Activated CD4-positive, alpha-beta T cell treated with anti-CD3 and anti-CD28 coated beads, Interleukin-2, amount 50 U/mL, for 16 hours (primary cell): Measurements from ENCODE around the gene C16orf87.
"Not testable (repeated sequence)": the region's sequence is repeated elsewhere in the genome, so short reads cannot be mapped to it uniquely, and the experiment has no call there.

Experiments
- DNase-seq: peaks from one replicate; pipeline ENCODE4 v3.0.0-alpha.2; 2020

C16orf87 gene

GRCh38 chr16:46797501-46797900, 33.5 kb downstream of the C16orf87 start:
- DNase-seq = no peak

- DNase-seq = no peak
Measured at GRCh38 chr16:46796764-46797269, 34.2 kb downstream of the C16orf87 start.

GRCh38 chr16:46793841-46794240, 37.1 kb downstream of the C16orf87 start:
- DNase-seq = no peak

DNA sequence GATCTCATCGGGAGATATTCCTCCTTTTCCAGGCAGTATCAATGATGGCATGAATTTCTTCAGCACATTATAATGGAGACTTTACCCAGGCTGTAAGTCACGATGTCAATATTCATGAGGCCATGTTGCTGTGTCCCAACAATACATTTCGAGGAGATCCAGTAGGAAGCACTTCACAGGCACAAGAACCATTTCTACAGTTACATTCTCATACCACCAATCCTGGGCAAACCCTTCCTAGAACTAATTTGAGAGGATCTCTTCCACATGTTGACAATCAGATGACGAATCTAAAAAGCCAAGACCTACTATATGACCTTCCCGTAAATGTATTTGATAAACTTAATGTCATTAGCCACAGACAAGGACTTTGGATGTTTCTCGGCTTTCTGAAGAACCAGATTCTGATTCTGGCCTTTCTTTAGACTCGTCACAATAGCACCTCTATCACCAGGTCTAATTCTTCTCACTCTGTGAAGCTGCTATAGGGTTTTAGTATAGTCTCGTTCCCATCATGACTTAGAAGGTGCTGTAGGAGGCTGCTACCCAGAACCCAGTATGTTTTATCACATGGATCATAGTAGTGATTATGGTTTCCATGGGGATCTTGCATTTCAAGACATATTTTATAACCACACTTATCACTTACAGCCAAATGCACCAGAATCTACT, 40.2 kb downstream of the C16orf87 start:
- DNase-seq = no peak

DNA sequence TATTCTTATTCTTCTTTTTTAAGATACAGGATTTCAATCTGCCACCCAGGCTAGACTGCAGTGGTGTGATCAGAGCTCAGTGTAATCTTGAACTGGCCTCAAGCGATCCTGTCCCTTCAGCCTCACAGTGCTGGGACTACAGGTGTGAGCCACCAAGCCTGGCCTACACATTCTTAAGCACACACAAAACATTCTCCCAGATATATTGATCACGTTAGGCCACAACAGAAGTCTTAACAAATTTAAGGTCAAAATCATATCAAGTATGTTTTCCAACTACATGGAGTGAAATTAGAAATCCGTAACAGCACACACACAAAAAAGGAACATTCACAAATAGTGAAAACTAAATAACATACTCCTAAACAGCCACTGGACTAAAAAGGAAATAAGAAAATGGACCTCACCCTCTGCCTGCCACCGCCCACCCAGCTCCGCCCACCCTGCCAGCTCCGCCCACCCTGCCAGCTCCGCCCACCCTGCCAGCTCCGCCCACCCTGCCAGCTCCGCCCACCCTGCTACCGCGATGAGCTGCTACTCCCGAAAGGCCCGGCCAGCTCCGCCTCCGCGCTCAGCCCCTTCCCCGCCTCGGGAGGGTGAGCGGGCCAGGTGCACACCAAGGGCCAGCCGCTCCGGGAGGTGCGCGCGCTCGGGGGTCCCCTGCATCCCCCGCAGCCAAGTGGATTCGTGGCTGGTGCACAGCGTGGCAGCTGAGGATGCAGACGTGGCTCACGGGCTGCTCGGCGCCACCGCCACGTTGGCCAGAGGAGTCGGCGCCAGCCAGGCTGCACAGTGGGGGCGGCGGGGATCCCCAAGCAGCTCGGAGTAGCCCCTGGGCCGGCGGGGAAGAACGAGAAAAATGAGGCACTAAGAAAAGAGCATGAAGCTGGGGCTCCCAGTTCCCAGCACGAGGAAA, 41.2 kb downstream of the C16orf87 start:
- DNase-seq = peak; percentile 81

DNA sequence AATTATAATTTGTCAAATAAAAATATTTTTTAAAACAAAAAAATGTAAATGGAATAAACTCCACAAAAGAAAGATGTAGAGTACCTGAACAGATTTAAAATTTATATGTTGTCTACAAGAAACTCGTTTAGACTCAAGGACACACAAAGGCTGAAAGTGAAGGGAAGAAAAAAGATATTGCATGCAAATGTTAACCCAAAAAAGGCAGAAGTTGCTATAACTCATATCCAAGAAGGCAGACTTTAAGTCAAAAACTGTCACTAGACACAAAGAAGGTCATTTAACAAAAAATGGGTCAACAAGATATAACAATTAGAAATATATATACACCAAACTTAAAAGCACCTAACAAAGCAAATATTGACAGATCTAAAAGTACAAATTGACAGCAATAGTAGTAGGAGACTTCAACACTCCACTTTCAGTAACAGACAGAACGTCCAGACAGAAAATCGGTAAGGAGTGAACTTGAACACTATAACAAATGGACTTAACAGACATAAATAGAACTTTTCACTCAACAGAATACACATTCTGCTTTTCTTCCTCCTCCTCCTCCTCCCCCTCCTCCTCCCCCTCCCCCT, 42.0 kb downstream of the C16orf87 start:
- no peak for DNase-seq

GRCh38 chr16:46787909-46788308, 43.1 kb downstream of the C16orf87 start:
- no peak for DNase-seq

GRCh38 chr16:46785076-46785845, 45.7 kb downstream of the C16orf87 start:
- DNase-seq = no peak

DNA sequence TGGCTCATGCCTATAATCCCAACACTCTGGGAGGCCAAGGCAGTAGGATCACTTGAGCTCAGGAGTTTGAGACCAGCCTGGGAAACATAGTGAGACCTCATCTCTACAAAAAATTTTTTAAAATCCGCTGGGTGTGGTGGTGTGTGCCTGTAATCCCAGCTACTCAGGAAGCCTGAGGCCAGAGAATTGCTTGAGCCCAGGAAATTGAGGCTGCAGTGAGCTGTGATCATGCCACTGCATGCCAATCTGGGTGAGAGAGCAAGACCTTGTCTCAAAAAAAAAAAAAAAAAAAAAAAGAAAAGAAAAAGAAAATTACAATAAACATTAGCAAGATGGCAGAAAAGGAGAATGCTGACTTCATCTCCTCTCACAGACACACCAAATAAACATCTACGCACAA, 46.4 kb downstream of the C16orf87 start:
- DNase-seq = not testable (repeated sequence)

DNA sequence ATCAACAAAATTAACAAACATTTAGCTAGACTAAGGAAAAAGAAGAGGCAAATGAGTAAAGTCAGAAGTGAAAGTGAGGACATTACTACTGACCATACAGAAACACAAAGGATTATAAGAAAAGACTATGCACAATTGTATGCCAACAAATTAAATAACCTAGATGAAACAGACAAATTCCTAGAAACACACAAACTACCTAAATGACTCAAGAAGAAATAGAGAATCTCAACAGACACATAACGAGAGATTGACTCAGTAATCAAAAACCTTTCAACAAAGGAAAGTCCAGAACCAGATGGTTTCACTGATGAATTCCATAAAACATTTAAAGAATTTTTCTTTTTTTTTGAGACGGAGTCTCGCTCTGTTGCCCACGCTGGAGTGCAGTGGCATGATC, 47.2 kb downstream of the C16orf87 start:
- DNase-seq = peak; percentile 64

DNA sequence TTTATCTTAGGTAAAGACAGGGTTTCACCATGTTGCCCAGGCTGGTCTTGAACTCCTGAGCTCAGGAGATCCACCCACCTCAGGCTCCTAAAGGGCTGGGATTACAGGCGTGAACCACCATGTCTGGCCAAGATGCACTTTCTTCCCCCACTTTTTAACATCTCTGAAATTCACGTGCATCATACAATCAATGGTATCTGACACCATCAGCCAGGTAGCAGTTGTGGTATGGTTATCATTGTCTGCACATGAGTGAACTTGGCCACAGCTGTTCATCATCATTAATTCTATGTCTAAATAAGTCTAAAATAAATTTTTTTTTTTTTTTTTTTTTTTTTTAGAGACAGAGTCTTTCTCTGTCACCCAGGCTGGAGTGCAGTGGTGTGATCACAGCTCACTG, 48.7 kb downstream of the C16orf87 start:
- DNase-seq = peak; percentile 15

DNA sequence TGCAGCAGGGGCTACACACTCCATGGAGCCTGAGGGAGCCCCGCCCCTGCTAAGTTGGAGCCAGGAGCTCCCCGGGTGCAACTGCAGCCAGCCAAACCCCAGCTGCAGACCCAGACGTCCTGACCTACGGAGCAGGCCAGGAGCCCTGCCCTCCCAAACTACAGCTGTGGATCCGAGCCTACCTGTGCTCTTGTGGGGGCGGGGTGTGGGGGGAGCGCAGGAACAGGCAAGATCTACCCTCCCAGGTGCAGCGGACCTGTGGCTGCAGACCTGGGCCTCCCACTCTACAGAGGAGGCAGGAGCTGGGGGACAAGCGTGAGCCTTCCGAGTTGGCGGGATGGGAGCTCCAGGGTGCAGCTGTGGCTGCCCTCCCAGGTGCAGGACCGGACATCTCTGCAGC, 53.2 kb downstream of the C16orf87 start:
- DNase-seq = no peak

DNA sequence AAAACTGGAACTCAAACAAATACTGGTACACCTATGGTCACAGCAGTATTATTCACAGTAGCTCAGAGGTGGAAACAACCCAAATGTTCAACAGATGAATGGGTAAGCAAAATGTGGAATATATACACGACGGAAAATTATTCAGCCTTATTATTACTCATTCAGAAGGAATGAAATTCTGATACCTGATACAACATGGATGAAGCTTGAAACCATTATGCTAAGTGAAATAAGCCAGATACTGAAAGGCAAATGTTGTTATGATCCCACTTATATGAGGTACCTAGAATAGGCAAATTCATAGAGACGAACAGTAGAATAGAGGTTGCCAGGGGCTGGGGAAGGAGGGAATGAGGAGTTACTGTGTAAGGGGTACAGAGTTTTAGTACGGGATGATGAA, 55.8 kb downstream of the C16orf87 start:
- no peak for DNase-seq

DNA sequence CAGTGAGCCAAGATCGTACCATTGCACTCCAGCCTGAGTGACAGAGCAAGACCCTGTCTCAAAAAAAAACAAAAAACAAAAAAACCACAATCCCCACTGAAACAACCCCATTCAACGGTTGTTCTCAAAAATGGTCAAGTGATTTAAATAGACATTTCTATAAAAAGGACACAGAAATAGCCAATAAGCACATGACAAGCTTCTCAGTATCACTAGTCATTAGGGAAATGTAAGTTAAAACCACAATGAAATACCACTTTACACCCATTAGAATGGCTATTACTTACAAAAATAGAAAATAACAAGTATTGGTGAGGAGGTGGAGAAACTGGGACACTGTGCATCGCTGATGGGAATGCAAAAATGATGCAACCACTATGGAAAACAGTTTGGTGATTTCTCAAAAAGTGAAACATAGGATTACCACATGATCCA, 56.2 kb downstream of the C16orf87 start:
- DNase-seq = no peak

DNA sequence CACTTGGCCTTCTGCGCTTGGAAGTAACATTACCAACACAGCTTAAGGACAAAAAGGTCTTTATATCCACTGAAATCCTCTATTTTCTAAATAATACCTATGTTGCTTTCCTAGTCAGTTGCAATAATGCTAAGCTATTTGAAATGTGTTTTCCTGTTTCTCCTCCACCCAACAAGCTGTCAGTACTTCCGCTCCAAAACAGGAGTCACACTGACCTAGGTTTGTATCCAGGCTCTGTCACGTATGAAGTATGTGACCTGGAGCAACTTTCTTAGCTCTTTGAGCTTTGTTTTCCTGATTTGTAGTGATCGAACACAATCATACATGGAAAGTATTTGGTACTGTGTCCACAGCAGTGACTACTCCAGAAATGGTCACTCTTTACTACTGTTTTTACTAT, 58.5 kb downstream of the C16orf87 start:
- no peak for DNase-seq

DNA sequence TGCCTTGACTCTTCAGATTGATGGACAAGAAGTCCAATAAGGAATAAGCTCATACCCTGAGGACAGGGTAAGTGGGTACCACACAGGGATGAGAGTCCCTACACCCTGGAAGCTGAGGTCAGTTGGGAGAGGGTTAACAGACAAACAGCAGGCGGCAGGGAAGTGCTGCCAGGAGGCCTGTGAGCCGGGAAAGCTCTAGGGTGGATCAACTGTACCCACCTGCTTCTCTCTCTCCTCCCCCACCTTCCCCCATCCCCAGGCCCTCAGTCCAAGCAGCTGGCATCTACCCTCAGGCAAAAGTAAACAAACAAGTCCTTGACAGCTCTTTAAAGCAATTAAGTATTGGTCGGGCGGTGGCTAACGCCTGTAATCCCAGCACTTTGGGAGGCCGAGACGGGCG, 62.2 kb downstream of the C16orf87 start:
- no peak for DNase-seq

DNA sequence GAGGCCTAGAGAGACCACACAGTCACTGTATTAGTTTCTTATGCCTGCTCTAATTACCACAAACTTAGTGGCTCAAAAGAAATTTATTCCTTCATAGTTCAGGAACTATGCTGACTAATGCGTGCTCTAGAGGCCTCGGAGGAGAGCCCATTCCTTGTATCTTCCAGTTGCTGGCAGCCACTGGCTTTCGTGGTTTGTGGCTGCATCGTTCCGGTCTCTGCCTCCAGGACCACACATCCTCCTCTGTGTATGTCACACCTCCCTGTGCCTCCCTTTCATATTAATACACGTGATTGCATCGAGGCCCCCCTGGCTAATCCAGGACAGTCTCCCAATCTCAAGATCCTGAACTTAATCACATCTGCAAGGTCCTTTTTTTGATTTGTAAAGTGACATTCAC, 65.9 kb downstream of the C16orf87 start:
- DNase-seq = no peak

GRCh38 chr16:46763147-46763546, 67.8 kb downstream of the C16orf87 start:
- DNase-seq = no peak

GRCh38 chr16:46762583-46762982, 68.4 kb downstream of the C16orf87 start:
- no peak for DNase-seq

DNA sequence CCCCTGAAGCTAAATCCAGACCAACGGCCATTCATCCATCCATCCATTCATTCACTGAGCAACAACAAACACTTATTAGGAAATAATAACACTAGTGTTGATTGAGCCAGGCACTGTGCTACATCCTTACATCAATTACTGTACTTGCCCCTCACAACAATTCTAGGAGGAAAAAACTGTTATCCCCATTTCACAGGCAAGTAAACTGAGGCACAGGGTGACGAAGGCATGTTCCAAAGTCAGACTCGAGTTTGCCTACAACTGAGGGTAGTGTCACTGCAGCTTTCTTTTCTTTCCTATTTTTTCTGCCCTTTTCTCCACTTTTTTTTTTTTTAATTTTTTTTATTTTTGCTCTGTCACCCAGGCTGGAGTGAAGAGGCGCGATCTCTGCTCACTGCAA, 71.7 kb downstream of the C16orf87 start:
- no peak for DNase-seq

- DNase-seq = no peak
Measured at GRCh38 chr16:46757339-46758050, 73.5 kb downstream of the C16orf87 start.

DNA sequence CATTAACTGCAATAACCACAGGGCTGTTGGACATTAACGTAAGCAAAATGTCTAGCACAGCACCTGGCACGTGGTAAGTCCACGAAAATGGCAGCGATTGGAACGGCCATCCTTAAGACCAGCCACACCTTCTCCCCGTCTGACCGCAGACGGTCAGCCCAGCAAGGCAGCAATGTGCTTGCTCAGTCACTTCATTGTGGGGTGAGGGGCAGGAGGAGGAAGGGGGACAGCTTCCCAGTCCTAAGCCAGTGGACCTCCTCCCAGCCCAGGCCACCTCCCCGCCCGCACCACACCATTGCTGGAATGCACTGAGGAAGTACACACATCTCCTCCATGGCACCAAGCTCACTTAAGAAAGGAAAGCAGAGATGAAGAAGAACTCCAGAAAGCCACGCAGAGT, 74.2 kb downstream of the C16orf87 start:
- DNase-seq = no peak
